CD4-positive, alpha-beta T cell treated with Interleukin-6 at 100 ng/mL for 8 hours (primary cell): Measurements from ENCODE around the gene TEX14.
"Not testable (repeated sequence)": the region's sequence is repeated elsewhere in the genome, so short reads cannot be mapped to it uniquely, and the experiment has no call there.

Experiments used
- DNase-seq: peaks from one replicate; pipeline ENCODE4 v3.0.0-alpha.2; 2020; ENCODE audit warnings: mixed read lengths, low spot score

Gene TEX14

GRCh38 chr17:58557981-58558380 is 133.9 kb downstream of the TEX14 start:
- no peak for DNase-seq

GRCh38 chr17:58556833-58557250 is 135.0 kb downstream of the TEX14 start:
- DNase-seq = no peak

- DNase-seq = not testable (repeated sequence)
These were observed 136.7 kb downstream of the TEX14 start for GRCh38 chr17:58555109-58555508.

GRCh38 chr17:58541249-58541648 is 150.6 kb downstream of the TEX14 start:
- no peak for DNase-seq

GRCh38 chr17:58539698-58540097 is 152.1 kb downstream of the TEX14 start:
- DNase-seq = no peak

GRCh38 chr17:58538811-58539409 is 152.9 kb downstream of the TEX14 start:
- no peak for DNase-seq

- DNase-seq = no peak
These were observed 154.6 kb downstream of the TEX14 start for GRCh38 chr17:58537266-58537665.

GRCh38 chr17:58536542-58536941 is 155.3 kb downstream of the TEX14 start:
- no peak for DNase-seq

GRCh38 chr17:58535431-58535830 is 156.4 kb downstream of the TEX14 start:
- no peak for DNase-seq

- no peak for DNase-seq
These were observed 156.9 kb downstream of the TEX14 start for GRCh38 chr17:58534901-58535421.

GRCh38 chr17:58534331-58534730 is 157.5 kb downstream of the TEX14 start:
- no peak for DNase-seq

- no peak for DNase-seq
These were observed 158.1 kb downstream of the TEX14 start for GRCh38 chr17:58533616-58534188.

GRCh38 chr17:58532555-58532951 is 159.3 kb downstream of the TEX14 start:
- DNase-seq = no peak

GRCh38 chr17:58531661-58532554 is 159.9 kb downstream of the TEX14 start:
- peak; percentile 50 for DNase-seq

- no peak for DNase-seq
These were observed 160.7 kb downstream of the TEX14 start for GRCh38 chr17:58531122-58531521.

- no peak for DNase-seq
These were observed 161.2 kb downstream of the TEX14 start for GRCh38 chr17:58530655-58531054.

GRCh38 chr17:58529275-58529674 is 162.6 kb downstream of the TEX14 start:
- DNase-seq = no peak

GRCh38 chr17:58528443-58528842 is 163.4 kb downstream of the TEX14 start:
- no peak for DNase-seq

GRCh38 chr17:58527949-58528348 is 163.9 kb downstream of the TEX14 start:
- DNase-seq = no peak

- DNase-seq = no peak
These were observed 164.5 kb downstream of the TEX14 start for GRCh38 chr17:58527306-58527705.

GRCh38 chr17:58525239-58525638 is 166.6 kb downstream of the TEX14 start:
- DNase-seq = no peak

GRCh38 chr17:58521680-58522079 is 170.2 kb downstream of the TEX14 start:
- no peak for DNase-seq
